ENCODE data around the gene PRICKLE1. TPM values are rescaled to one million over a fixed set of nuclear protein-coding genes. Genes with fewer than 3 reads are reported as not detected.

The PRICKLE1 gene
- total and polyA plus RNA-seq, 2 donors (not counting 3 experiments of a cell fraction or from before 2014, with no cell fraction given) = 34.3 to 86.0 TPM

GRCh38 chr12:42459336-42459847 is 130.2 kb downstream of the PRICKLE1 start:
- peaks cover 24 to 34% of the 10 kb centered on the region in 2 experiments for H3K36me3 ChIP-seq (ENCODE audit: control insufficient read depth in 2 of 2, extremely low read depth in 1 of 2, insufficient read depth in 2 of 2, low read length in 2 of 2)
- H3K9me1 ChIP-seq (replicated peaks; ENCODE audit: control insufficient read depth, extremely low read depth, insufficient read depth, low read length) = no peaks in the 10 kb centered on the region
- no peak overlapping the region for H3K27ac ChIP-seq (ENCODE audit: insufficient read depth, low read depth, low read length)
- TSS peak; percentile 13 for BruUV-seq (replicated peaks)
- dilution Hi-C loops (cut with MboI; ENCODE audit: extremely low pct_ligation_motif_present, low sequenced_read_pairs) = no loop called here
- no peak for DNase-seq (ENCODE audit: low read depth, low spot score)
- H3K4me1 ChIP-seq (ENCODE audit: control insufficient read depth, extremely low read depth, insufficient read depth, low read length) = peaks cover 9% of the 10 kb centered on the region
- H2AFZ ChIP-seq (ENCODE audit: low read depth, low read length) = no peak overlapping the region
- H3K4me2 ChIP-seq (ENCODE audit: insufficient read depth, low read length) = no peak overlapping the region
- CTCF ChIA-PET = interaction anchor here (0.8 kb wide), 1 partner anchor 23 kb away, joined by 3 read pairs; no protein-coding TSS in a partner anchor
- TF ChIP-seq MAX (IDR thresholded peaks at IDR 0.05; ENCODE audit: insufficient read depth, insufficient read length) = no peak
- no peak for TF ChIP-seq POLR2AphosphoS5 (IDR thresholded peaks at IDR 0.05; ENCODE audit: insufficient read depth, low read depth, low read length)
- TF ChIP-seq JUN (IDR thresholded peaks at IDR 0.05; ENCODE audit: borderline replicate concordance, insufficient read depth, insufficient read length, low read depth) = no peak
- no peak for TF ChIP-seq GATA2 (IDR thresholded peaks at IDR 0.05; ENCODE audit: insufficient read depth, insufficient read length, low read depth, low read length)
- TF ChIP-seq CTCF (IDR thresholded peaks at IDR 0.05; ENCODE audit: extremely low read depth in 1 of 2, insufficient read depth in 1 of 2, low read depth in 1 of 2, low read length in 2 of 2) = no peak
- TF ChIP-seq POLR2A (IDR thresholded peaks at IDR 0.05; ENCODE audit: low read depth, low read length) = no peak
- TF ChIP-seq MYC (IDR thresholded peaks at IDR 0.05; ENCODE audit: low read depth, low read length) = no peak
- no peaks in the 10 kb centered on the region for H3K9me3 ChIP-seq (replicated peaks; ENCODE audit: control insufficient read depth, insufficient read depth, low read length)
- FAIRE-seq = no peak
- H3K79me2 ChIP-seq (ENCODE audit: control insufficient read depth, insufficient read depth, low read length) = peaks cover 22% of the 10 kb centered on the region
- POLR2A ChIA-PET = interaction anchor here (0.6 kb wide), 1 partner anchor 50 kb away, joined by 3 read pairs; no protein-coding TSS in a partner anchor
- H3K9ac ChIP-seq (replicated peaks; ENCODE audit: extremely low read depth, insufficient read depth, low read length) = no peak overlapping the region
- no peaks in the 10 kb centered on the region for H4K20me1 ChIP-seq (replicated peaks; ENCODE audit: control insufficient read depth, extremely low read depth, insufficient read depth, low read length)
- intact Hi-C loops (cut with micrococcal nuclease) = no loop called here
- H3K27me3 ChIP-seq (ENCODE audit: control insufficient read depth in 2 of 2, insufficient read depth in 2 of 2, low read length in 2 of 2) = no peaks in the 10 kb centered on the region
- H3K4me3 ChIP-seq (replicated peaks in 1 of 3; ENCODE audit: insufficient read depth in 1 of 3, low read depth in 1 of 3, low read length in 3 of 3) = no peak overlapping the region

Measured in endothelial cell of umbilical vein (primary cell).